Liver (tissue), 9 donors: Measurements from ENCODE around the gene EGR2. TPM values are rescaled to one million over a fixed set of nuclear protein-coding genes. Genes with fewer than 3 reads are reported as not detected.

Experiments used
- DNase-seq: peaks from one replicate; pipeline ENCODE4 v3.0.0-alpha.2; 2017; ENCODE audit warnings: low spot score
- H3K27ac ChIP-seq, 2 donors: one replicate each; pipeline ENCODE4 v1.7.0; 2013; ENCODE audit warnings: inconsistent platforms in 2 of 2, low read length in 2 of 2, control low read depth in 1 of 2, low read depth in 1 of 2, mild to moderate bottlenecking in 1 of 2
- H3K27me3 ChIP-seq, 4 donors: one replicate each; pipeline versions ENCODE4 v1.6.1 to v1.7.0; 2013; ENCODE audit warnings: low read length in 3 of 4, inconsistent platforms in 1 of 4, mild to moderate bottlenecking in 1 of 4, moderate library complexity in 1 of 4; ENCODE audit not compliant: control insufficient read depth in 4 of 4, insufficient read depth in 4 of 4
- H3K36me3 ChIP-seq, 4 donors: one replicate each; pipeline versions ENCODE4 v1.6.1 to v1.7.0; 2013; ENCODE audit warnings: low read length in 3 of 4, mild to moderate bottlenecking in 3 of 4, low read depth in 1 of 4, moderate library complexity in 1 of 4; ENCODE audit not compliant: control insufficient read depth in 4 of 4, insufficient read depth in 3 of 4
- H3K4me1 ChIP-seq, 4 donors: one replicate each; pipeline versions ENCODE4 v1.6.1 to v1.7.0; 2013; ENCODE audit warnings: low read length in 3 of 4, mild to moderate bottlenecking in 3 of 4, moderate library complexity in 1 of 4; ENCODE audit not compliant: control insufficient read depth in 4 of 4, insufficient read depth in 4 of 4
- H3K4me3 ChIP-seq, 3 donors: one replicate each; pipeline versions ENCODE4 v1.6.1 to v1.7.0; 2013; ENCODE audit warnings: low read length in 3 of 3, control low read depth in 1 of 3, low read depth in 1 of 3, mild to moderate bottlenecking in 1 of 3
- H3K9ac ChIP-seq, 2 donors: one replicate each; pipeline ENCODE4 v1.7.0; 2013; ENCODE audit warnings: low read length in 2 of 2, mild to moderate bottlenecking in 2 of 2, moderate library complexity in 2 of 2, control low read depth in 1 of 2, low read depth in 1 of 2
- H3K9me3 ChIP-seq, 4 donors: one replicate each; pipeline versions ENCODE4 v1.6.1 to v1.7.0; 2013; ENCODE audit warnings: low read length in 3 of 4; ENCODE audit not compliant: control insufficient read depth in 4 of 4
- EGR1 ChIP-seq, 2 donors: IDR thresholded peaks; 2 replicates each; pipeline ENCODE4 v1.6.1; 2016 to 2018; ENCODE audit warnings: antibody characterized with exemption in 2 of 2, low read depth in 2 of 2
- FOXA1 ChIP-seq: IDR thresholded peaks from 2 replicates; pipeline ENCODE4 v1.6.1; 2016; ENCODE audit warnings: antibody characterized with exemption
- FOXA2 ChIP-seq: IDR thresholded peaks from 2 replicates; pipeline ENCODE4 v1.6.1; 2016; ENCODE audit warnings: antibody characterized with exemption
- GABPA ChIP-seq, 2 donors: IDR thresholded peaks in 1 of 2; conservative IDR thresholded peaks in 1 of 2; 2 replicates each; pipeline ENCODE4 v1.6.1; 2016; ENCODE audit warnings: antibody characterized with exemption in 2 of 2, mild to moderate bottlenecking in 1 of 2, moderate library complexity in 1 of 2
- HNF4G ChIP-seq: IDR thresholded peaks from 2 replicates; pipeline ENCODE4 v1.6.1; 2016; ENCODE audit warnings: antibody characterized with exemption
- JUND ChIP-seq, 2 donors: IDR thresholded peaks; 2 replicates each; pipeline ENCODE4 v1.6.1; 2016; ENCODE audit warnings: antibody characterized with exemption in 2 of 2
- NR2F2 ChIP-seq: IDR thresholded peaks from 2 replicates; pipeline ENCODE4 v1.6.1; 2016; ENCODE audit warnings: antibody characterized with exemption
- RAD21 ChIP-seq, 2 donors: IDR thresholded peaks; 2 replicates each; pipeline ENCODE4 v1.6.1; 2016; ENCODE audit warnings: antibody characterized with exemption in 2 of 2, mild to moderate bottlenecking in 2 of 2
- RXRA ChIP-seq, 2 donors: IDR thresholded peaks; 2 replicates each; pipeline ENCODE4 v1.6.1; 2017 to 2018; ENCODE audit warnings: antibody characterized with exemption in 2 of 2, mild to moderate bottlenecking in 1 of 2
- TAF1 ChIP-seq: conservative IDR thresholded peaks from 2 replicates; pipeline ENCODE4 v1.6.1; 2016; ENCODE audit warnings: antibody characterized with exemption, mild to moderate bottlenecking
- YY1 ChIP-seq: IDR thresholded peaks from 2 replicates; pipeline ENCODE4 v1.6.1; 2016; ENCODE audit warnings: antibody characterized with exemption, mild to moderate bottlenecking
- WGBS: extraction: QIAGEN DNeasy Blood & Tissue Kit; methylation state at CpG from one replicate; pipeline ENCODE4 v1.1.7; 2013; 5-methylcytosine and 5-hydroxymethylcytosine counted together
- polyA plus RNA-seq, 2 donors: library from polyadenylated mRNA; stranded (reverse) in 1 of 2; unstranded in 1 of 2; fragments of 200-250 nt in 1 of 2; fragments of >200 nt in 1 of 2; fragmentation: Nextera tagmentation in 1 of 2; extraction: Ambion mirVana in 1 of 2; gene quantifications; one replicate each; pipeline versions ENCODE4 v1.2.1 to v1.2.3, GENCODE V29; 2013 to 2015
- total RNA-seq, 2 donors: library from RNA; depleted of rRNA; stranded (reverse); fragments of >200 nt; gene quantifications; one replicate each; pipeline ENCODE4 v1.2.3, GENCODE V29; 2014
- TF ChIP-seq, protein P1 (sequence below): IDR thresholded peaks from 2 replicates; pipeline ENCODE4 v1.6.1; 2016; ENCODE audit warnings: antibody characterized with exemption
- TF ChIP-seq, protein P2 (sequence below): fragments of 150-350 bp; IDR thresholded peaks from 2 replicates; pipeline ENCODE4 v1.5.1; 2017; ENCODE audit warnings: improper control_type of control experiment, low read depth, low read length; ENCODE audit not compliant: missing input control
- TF ChIP-seq, protein P3 (sequence below): IDR thresholded peaks from 2 replicates; pipeline ENCODE4 v1.6.1; 2016; ENCODE audit warnings: antibody characterized with exemption
- TF ChIP-seq, protein P4 (sequence below): IDR thresholded peaks from 2 replicates; pipeline ENCODE4 v1.6.1; 2016; ENCODE audit warnings: antibody characterized with exemption, mild to moderate bottlenecking
- donor health status: healthy.
- donor health status: healthy.
- donor health status: healthy.
- donor health status: healthy.
- donor health status: healthy.

Gene EGR2
- total and polyA plus RNA-seq, 4 donors: 0.17 to 0.76 (median 0.23) TPM

DNA sequence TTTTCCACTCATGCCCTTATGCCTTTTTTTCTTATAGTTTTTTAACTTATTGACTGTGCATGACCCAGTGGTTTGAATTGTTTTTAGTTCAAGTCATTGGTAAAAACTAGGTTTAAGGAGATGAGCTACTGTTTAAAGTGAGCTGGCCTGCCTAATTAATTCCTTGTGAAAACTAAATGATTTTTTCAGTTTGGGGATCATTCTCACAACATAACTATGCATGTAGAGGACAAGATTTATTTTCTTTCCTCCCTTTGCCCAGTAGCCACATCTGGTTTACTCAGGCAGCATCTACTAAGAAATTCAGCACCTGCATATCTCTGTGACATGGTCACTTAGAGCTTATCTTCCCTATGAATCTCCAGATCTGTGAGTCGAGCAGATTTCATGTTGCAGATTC lies 9.9 kb downstream of the EGR2 start:
- H3K27ac ChIP-seq: no peak overlapping the region
- H3K9ac ChIP-seq: peak overlapping the region in 1 of 2 donors; percentile 22
- 23% methylated on average over 1 of the region's 1 CpG for WGBS
- H3K4me3 ChIP-seq: peak overlapping the region in 1 of 3 donors; percentile 95
- peaks cover 0 to 2% (median 0%) of the 10 kb centered on the region in 4 donors for H3K36me3 ChIP-seq
- H3K4me1 ChIP-seq: peaks cover 10 to 29% (median 21%) of the 10 kb centered on the region in 4 donors
- TF ChIP-seq, protein P1, sequence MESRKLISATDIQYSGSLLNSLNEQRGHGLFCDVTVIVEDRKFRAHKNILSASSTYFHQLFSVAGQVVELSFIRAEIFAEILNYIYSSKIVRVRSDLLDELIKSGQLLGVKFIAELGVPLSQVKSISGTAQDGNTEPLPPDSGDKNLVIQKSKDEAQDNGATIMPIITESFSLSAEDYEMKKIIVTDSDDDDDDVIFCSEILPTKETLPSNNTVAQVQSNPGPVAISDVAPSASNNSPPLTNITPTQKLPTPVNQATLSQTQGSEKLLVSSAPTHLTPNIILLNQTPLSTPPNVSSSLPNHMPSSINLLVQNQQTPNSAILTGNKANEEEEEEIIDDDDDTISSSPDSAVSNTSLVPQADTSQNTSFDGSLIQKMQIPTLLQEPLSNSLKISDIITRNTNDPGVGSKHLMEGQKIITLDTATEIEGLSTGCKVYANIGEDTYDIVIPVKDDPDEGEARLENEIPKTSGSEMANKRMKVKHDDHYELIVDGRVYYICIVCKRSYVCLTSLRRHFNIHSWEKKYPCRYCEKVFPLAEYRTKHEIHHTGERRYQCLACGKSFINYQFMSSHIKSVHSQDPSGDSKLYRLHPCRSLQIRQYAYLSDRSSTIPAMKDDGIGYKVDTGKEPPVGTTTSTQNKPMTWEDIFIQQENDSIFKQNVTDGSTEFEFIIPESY: no peak
- TF ChIP-seq EGR1 (IDR thresholded peaks at IDR 0.05; ENCODE audit: low read depth in 2 of 2): no peak
- no peak for TF ChIP-seq TAF1
- no peak for TF ChIP-seq FOXA1
- TF ChIP-seq NR2F2: no peak
- no peak for TF ChIP-seq RAD21 (IDR thresholded peaks at IDR 0.05)
- no peak for TF ChIP-seq YY1
- TF ChIP-seq HNF4G: no peak
- TF ChIP-seq, protein P2, sequence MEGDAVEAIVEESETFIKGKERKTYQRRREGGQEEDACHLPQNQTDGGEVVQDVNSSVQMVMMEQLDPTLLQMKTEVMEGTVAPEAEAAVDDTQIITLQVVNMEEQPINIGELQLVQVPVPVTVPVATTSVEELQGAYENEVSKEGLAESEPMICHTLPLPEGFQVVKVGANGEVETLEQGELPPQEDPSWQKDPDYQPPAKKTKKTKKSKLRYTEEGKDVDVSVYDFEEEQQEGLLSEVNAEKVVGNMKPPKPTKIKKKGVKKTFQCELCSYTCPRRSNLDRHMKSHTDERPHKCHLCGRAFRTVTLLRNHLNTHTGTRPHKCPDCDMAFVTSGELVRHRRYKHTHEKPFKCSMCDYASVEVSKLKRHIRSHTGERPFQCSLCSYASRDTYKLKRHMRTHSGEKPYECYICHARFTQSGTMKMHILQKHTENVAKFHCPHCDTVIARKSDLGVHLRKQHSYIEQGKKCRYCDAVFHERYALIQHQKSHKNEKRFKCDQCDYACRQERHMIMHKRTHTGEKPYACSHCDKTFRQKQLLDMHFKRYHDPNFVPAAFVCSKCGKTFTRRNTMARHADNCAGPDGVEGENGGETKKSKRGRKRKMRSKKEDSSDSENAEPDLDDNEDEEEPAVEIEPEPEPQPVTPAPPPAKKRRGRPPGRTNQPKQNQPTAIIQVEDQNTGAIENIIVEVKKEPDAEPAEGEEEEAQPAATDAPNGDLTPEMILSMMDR: no peak
- no peak for TF ChIP-seq RXRA (IDR thresholded peaks at IDR 0.05)
- TF ChIP-seq, protein P3, sequence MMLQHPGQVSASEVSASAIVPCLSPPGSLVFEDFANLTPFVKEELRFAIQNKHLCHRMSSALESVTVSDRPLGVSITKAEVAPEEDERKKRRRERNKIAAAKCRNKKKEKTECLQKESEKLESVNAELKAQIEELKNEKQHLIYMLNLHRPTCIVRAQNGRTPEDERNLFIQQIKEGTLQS: no peak
- TF ChIP-seq FOXA2: no peak
- no peak for TF ChIP-seq GABPA (IDR thresholded peaks at IDR 0.05 in 1 of 2, conservative IDR thresholded peaks at IDR 0.05 in 1 of 2)
- TF ChIP-seq JUND (IDR thresholded peaks at IDR 0.05): no peak
- no peaks in the 10 kb centered on the region for H3K9me3 ChIP-seq
- DNase-seq: no peak
- no peaks in the 10 kb centered on the region for H3K27me3 ChIP-seq

DNA sequence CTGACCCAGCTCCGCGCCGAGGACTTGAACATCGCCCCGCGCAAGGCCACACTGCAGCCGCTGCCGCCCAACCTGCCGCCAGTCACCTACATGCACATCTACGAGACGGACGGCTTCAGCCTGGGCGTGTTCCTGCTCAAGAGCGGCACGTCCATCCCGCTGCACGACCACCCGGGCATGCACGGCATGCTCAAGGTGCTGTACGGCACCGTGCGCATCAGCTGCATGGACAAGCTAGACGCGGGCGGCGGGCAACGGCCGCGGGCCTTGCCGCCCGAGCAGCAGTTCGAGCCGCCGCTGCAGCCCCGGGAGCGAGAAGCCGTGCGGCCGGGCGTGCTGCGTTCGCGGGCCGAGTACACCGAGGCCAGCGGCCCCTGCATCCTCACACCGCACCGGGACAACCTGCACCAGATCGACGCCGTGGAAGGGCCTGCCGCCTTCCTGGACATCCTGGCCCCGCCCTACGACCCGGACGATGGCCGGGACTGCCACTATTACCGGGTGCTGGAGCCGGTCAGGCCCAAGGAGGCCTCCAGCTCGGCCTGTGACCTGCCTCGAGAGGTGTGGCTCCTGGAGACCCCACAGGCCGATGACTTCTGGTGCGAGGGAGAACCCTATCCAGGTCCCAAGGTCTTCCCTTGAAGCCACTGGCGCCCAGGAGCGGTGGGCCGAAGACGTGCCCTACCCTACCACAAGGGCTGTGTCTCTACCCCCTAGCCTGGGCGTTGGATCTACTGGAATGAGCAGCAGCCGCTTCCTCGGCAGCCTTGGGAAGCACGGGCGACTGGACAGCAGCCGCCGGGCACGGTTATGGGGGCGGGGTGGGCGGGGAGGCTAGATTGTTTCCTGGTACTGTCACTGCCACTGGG lies 10.7 kb downstream of the EGR2 start:
- Histone ChIP-seq H3K9me3 (no peaks in the 10 kb centered on the region), H3K4me3 (peak overlapping the region; percentile 85 to 97 (median 95)), H3K4me1 (peaks cover 10 to 29% (median 21%) of the 10 kb centered on the region in 4 donors), H3K27ac (peak overlapping the region; percentile 90 to 97), H3K36me3 (peaks cover 0 to 2% (median 0%) of the 10 kb centered on the region in 4 donors), H3K27me3 (no peaks in the 10 kb centered on the region), H3K9ac (peak overlapping the region in 1 of 2 donors; percentile 80)
- no peak for DNase-seq
- no peak for TF ChIP-seq TAF1
- TF ChIP-seq, protein P4, sequence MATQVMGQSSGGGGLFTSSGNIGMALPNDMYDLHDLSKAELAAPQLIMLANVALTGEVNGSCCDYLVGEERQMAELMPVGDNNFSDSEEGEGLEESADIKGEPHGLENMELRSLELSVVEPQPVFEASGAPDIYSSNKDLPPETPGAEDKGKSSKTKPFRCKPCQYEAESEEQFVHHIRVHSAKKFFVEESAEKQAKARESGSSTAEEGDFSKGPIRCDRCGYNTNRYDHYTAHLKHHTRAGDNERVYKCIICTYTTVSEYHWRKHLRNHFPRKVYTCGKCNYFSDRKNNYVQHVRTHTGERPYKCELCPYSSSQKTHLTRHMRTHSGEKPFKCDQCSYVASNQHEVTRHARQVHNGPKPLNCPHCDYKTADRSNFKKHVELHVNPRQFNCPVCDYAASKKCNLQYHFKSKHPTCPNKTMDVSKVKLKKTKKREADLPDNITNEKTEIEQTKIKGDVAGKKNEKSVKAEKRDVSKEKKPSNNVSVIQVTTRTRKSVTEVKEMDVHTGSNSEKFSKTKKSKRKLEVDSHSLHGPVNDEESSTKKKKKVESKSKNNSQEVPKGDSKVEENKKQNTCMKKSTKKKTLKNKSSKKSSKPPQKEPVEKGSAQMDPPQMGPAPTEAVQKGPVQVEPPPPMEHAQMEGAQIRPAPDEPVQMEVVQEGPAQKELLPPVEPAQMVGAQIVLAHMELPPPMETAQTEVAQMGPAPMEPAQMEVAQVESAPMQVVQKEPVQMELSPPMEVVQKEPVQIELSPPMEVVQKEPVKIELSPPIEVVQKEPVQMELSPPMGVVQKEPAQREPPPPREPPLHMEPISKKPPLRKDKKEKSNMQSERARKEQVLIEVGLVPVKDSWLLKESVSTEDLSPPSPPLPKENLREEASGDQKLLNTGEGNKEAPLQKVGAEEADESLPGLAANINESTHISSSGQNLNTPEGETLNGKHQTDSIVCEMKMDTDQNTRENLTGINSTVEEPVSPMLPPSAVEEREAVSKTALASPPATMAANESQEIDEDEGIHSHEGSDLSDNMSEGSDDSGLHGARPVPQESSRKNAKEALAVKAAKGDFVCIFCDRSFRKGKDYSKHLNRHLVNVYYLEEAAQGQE: peak; percentile 95
- 4% methylated on average over 77 of the region's 77 CpGs for WGBS
